ENCODE results near the gene GRIN2B. TPM values are rescaled to one million over a fixed set of nuclear protein-coding genes. Genes with fewer than 3 reads are reported as not detected.

GRIN2B gene
- total RNA-seq, 2 donors from 2014 or later = under 0.01 TPM

DNA sequence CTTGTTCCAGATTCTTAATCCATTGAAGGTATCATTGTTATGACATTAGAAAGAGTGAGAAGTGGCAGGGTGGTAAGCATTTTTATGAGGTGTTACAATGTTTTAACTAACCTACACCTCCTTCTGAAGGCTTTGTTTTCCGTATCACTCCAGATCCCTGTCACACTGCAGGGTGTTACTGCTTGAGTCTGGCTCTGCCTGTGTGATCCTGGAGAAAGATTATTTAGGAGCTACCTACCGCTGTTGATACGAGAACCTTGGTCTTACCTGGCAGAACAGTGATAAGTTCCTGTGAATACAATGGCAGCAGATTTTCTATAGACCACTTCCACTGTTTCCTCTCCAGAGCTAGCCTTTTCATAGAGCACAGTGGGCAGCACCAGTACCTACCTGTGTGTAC is 36.2 kb downstream of the GRIN2B start:
- intact Hi-C loops (cut with DNase I) = loop anchor here (10.0 kb wide), 1 partner anchor 80 kb away; no protein-coding TSS in a partner anchor
- no peak for DNase-seq

DNA sequence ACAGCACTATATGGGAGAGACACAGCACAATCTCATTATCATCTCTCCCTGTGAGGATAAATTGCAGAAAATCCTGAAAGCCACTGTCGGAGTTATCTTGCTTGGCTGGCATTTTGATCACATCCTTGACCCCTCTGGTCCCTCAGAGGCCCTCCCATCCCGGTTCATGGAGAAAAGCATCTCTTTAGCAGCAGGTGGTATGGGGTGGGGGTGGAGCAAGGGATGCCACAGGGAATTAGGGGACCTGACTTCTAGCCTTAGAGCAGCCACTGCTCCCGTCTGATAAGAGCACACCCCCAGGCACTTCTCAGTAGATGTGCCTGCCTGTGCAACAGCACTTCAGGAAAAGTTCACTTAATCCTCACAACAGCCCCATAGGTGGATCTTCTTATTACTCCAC is 38.6 kb downstream of the GRIN2B start:
- no peak for ATAC-seq
- no peaks in the 10 kb centered on the region for H3K27me3 ChIP-seq
- DNase-seq = no peak
- no peak overlapping the region for H3K4me3 ChIP-seq
- H3K36me3 ChIP-seq (replicated peaks in 1 of 2; ENCODE audit: insufficient read depth in 1 of 2, low read depth in 2 of 2) = no peaks in the 10 kb centered on the region
- H3K9me3 ChIP-seq = no peaks in the 10 kb centered on the region
- WGBS, 2 donors = 36 to 46% methylated on average over 3 of the region's 3 CpGs
- H3K4me1 ChIP-seq = peaks cover 25% of the 10 kb centered on the region
- no peak for TF ChIP-seq POLR2A (IDR thresholded peaks at IDR 0.05)
- TF ChIP-seq, protein P1, sequence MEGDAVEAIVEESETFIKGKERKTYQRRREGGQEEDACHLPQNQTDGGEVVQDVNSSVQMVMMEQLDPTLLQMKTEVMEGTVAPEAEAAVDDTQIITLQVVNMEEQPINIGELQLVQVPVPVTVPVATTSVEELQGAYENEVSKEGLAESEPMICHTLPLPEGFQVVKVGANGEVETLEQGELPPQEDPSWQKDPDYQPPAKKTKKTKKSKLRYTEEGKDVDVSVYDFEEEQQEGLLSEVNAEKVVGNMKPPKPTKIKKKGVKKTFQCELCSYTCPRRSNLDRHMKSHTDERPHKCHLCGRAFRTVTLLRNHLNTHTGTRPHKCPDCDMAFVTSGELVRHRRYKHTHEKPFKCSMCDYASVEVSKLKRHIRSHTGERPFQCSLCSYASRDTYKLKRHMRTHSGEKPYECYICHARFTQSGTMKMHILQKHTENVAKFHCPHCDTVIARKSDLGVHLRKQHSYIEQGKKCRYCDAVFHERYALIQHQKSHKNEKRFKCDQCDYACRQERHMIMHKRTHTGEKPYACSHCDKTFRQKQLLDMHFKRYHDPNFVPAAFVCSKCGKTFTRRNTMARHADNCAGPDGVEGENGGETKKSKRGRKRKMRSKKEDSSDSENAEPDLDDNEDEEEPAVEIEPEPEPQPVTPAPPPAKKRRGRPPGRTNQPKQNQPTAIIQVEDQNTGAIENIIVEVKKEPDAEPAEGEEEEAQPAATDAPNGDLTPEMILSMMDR (IDR thresholded peaks at IDR 0.05) = no peak
- intact Hi-C loops (cut with DNase I) = loop anchor here (10.0 kb wide), 1 partner anchor 78 kb away; no protein-coding TSS in a partner anchor
- no peak overlapping the region for H3K27ac ChIP-seq

More for the DNA sequence above, 36.2 kb downstream of the GRIN2B start:
- H3K9me3 ChIP-seq = no peaks in the 10 kb centered on the region
- 61 to 66% methylated on average over 3 of the region's 3 CpGs for WGBS, 2 donors
- H3K4me3 ChIP-seq = no peak overlapping the region
- H3K36me3 ChIP-seq (replicated peaks in 1 of 2; ENCODE audit: insufficient read depth in 1 of 2, low read depth in 2 of 2) = no peaks in the 10 kb centered on the region
- no peak for ATAC-seq
- peaks cover 20% of the 10 kb centered on the region for H3K4me1 ChIP-seq
- no peak overlapping the region for H3K27ac ChIP-seq
- TF ChIP-seq, protein P1 (IDR thresholded peaks at IDR 0.05) = no peak
- no peak for TF ChIP-seq POLR2A (IDR thresholded peaks at IDR 0.05)
- no peaks in the 10 kb centered on the region for H3K27me3 ChIP-seq

DNA sequence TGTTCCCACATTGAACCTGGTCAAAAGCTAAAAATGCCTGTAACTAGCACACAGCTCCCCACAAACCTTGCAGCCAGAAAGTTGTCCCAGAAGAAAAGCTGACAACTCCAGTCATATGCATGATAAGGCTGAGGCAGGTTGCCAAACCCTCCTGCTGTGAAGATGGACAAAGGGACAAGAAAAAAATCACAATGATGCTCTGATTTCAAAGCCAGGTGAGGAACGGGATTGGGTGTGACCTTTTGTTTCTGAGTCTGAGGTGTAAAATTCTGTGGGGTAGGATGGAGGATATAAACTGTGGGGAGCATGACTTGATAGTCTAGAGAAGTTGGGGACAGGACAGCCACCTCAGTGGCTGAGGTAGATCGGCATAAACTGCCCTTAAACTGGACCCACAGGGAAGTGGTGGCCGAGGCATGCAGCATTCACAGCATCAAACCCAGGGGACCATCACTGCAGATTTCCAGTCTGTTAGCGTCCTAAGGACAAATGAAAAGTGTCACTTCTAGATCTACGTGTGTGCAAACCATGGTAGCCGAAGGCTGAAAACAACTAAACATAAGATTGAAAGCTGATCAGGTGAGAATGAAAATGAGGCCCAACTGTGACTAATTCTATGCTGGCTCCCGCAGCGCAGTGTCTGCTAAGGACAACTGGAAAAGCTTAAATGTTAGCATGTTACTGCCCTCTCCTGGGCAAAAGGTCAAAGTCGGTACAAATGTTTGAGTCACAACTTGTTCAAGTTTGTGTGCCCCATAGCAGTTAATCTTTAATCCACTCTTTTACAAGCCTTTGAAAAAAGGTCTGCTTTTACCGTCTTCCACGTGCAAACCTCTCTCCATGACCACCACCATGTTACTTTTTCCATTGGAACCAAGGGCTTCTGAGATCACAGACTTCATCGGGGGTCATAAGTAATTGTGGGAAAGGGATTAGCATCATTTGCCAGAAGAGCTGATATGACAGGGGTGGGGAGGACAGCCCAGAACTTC is 39.8 kb downstream of the GRIN2B start:
- Histone ChIP-seq H3K9me3 (no peaks in the 10 kb centered on the region), H3K4me3 (no peak overlapping the region), H3K27me3 (no peaks in the 10 kb centered on the region), H3K27ac (peak overlapping the region; percentile 18 to 59 (median 36)), H3K4me1 (peaks cover 25% of the 10 kb centered on the region), H3K36me3 (replicated peaks in 1 of 2; ENCODE audit: insufficient read depth in 1 of 2, low read depth in 2 of 2) (no peaks in the 10 kb centered on the region)
- WGBS, 2 donors = 22 to 23% methylated on average over 12 of the region's 12 CpGs
- peak; percentile 96 for ATAC-seq
- intact Hi-C loops (cut with DNase I) = loop anchor here (10.0 kb wide), 1 partner anchor 77 kb away; no protein-coding TSS in a partner anchor
- TF ChIP-seq POLR2A (IDR thresholded peaks at IDR 0.05) = no peak
- TF ChIP-seq, protein P1 (IDR thresholded peaks at IDR 0.05) = peak in 6 of 7 experiments; percentile 35 to 84 (median 68)
- peak; percentile 73 to 91 (median 88) for DNase-seq

DNA sequence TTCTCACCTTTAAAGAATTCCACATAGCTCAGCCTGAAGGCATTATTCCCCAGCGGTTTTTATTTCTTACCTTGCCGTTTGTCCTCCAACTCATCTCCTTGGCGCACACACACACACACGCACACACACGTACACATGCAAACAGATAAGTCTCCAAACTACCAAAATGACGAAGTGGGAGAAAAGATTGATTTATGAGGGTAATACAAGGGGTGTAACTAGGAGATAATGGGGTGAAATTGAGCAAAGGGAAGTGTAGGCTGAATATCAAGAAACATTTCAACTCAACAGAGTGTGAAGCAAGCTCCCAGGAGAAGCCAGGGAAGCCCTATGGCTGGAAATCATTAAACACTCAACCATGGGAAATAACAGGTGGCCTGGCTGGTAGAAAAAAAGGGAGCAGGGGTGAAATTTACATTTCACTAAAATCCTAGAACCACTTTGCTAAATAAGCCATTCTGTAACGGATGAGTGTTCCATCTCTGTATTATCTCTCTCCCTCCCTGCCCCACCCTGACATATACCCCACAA is 41.0 kb downstream of the GRIN2B start:
- ATAC-seq (no peak), DNase-seq (peak; percentile 21 to 56 (median 38))
- TF ChIP-seq, protein P1 (IDR thresholded peaks at IDR 0.05) = no peak
- TF ChIP-seq POLR2A (IDR thresholded peaks at IDR 0.05) = no peak
- intact Hi-C loops (cut with DNase I) = loop anchor here (10.0 kb wide), 1 partner anchor 76 kb away; no protein-coding TSS in a partner anchor
- Histone ChIP-seq H3K4me1 (peaks cover 25% of the 10 kb centered on the region), H3K9me3 (no peaks in the 10 kb centered on the region), H3K27me3 (no peaks in the 10 kb centered on the region), H3K36me3 (replicated peaks in 1 of 2; ENCODE audit: insufficient read depth in 1 of 2, low read depth in 2 of 2) (no peaks in the 10 kb centered on the region), H3K4me3 (no peak overlapping the region), H3K27ac (peak overlapping the region in 3 of 4 donors; percentile 11 to 22 (median 11))
- WGBS, 2 donors = 34 to 48% methylated on average over 7 of the region's 7 CpGs
